CD1c-positive myeloid dendritic cell (primary cell): Measurements from ENCODE around the gene AK5.

Source experiments
- DNase-seq: peaks from one replicate; pipeline ENCODE4 v3.0.0-alpha.2; 2016; ENCODE audit errors: extremely low spot score

The AK5 gene

DNA sequence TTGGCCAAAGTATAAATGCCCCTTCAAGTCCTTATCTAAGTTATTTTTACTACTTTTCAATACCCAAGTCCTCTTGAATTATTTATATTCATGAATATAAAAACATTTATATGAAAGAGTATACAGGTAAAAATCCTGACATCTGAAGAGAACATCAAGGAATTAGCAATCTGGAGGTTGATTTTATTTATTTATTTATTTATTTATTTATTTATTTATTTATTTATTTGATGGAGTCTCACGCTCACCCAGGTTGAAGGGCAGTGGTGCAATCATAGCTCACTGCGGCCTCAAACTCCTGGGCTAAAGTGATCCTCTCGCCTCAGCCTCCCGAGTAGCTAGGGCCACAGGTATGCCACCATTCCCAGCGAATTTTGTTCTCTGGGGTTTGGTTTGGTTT, 307.4 kb downstream of the AK5 start:
- DNase-seq, result no peak

DNA sequence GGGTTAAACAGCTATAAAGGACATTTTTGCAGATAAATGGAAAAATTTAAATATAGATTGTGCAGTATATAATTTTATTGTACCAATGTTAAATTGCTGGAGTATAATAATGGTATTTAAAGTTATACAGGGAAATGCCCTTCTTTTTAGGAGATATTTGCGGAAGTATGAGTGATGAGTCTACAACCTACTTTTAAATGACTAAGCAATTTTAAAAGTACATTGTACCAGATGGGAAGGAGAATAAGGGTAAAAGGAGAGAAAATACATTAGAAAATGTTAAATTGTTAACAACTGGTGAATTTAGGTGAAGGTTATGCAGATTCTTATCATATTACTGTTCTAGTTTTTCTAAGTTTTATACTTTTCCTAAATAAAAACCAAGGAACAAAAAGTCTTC, 308.8 kb downstream of the AK5 start:
- peak; percentile 28 for DNase-seq

- no peak for DNase-seq
These were observed 311.1 kb downstream of the AK5 start for GRCh38 chr1:77592906-77593305.

DNA sequence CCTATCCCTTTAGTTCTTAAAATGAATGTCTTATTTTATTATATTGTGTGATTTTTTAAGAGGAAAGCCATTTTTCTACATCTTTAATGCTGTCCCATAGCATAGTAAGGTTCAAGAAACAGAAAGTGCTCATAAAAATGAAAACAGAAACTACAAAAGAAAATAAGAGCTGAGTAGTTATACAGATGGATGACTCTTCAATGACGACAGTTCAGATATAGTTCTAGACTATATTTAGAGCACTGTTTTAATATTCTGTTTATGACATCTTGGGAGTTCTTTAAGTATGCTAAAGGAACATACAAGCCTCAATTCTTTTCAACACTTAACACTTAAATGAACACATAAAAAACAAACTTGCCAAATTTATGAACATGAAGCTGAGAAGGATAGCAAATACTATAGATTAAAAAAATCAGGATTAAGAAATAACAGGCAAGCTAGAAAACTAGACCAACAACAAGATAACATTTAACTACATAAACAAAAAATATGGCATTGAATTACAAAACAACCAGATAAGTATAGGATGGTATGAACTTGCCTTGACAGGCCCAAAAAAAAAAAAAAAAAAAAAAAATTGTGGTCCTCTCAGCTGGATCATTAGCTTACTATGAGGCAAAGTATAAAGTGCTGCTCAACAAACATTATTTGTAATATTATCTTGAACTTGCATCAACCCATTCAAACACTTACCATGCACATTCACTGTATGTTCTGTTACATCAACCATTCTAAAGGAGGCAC, 312.7 kb downstream of the AK5 start:
- no peak for DNase-seq

DNA sequence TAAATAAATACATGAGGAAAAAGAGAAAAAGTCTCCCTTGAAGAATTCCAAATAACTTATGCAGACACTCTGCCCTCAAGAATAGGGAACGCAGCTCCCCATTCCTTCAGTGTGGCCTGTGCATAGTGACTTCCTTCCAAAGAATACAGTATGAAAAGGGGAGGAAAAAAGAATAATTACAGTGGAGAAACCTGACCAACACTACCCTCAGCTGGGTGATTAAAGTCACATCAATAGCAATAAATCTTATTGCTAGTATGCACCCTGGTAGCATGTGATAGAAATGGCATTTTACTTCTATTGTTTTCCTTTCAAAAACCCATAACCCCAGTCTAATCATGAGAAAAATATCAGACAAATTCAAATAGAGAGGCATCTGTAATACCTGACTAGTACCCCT, 315.5 kb downstream of the AK5 start:
- no peak for DNase-seq

DNA sequence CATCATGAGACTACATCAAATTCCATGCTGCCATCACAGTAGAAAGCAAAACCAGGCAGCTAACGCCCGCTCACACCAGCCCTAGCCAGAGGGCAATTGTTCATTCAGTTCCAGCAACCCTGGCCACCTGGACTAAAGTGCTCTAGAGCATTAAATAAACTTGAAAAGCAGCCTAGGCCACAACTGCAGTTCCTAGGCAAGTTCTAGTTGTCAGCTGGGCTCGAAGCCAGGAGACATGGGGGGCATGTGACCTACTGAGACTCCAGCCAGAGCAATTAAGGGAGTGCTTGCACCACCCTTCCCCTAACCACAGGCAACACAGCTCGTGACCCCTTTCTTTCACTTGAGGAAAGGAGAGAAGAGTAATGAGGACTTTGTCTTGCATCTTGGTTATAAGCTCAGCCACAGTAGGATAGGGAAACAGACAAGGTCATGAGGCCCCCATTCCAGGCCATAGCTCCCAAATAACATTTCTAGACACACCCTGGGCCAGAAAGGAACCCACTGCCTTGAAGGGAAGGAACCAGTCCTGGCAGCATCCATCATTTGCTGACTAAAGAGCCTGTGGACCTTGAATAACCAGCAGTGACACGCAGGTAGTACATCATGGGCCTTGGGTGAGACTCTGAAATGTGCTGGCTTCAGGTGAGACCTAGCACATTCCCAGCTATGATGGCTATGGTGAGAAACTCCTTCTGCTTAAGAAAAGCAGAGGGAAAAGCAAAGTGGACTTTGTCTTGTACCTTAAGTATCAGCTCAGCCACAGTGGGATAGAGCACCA, 323.6 kb downstream of the AK5 start:
- no peak for DNase-seq

GRCh38 chr1:77608893-77609292, 327.1 kb downstream of the AK5 start:
- DNase-seq, result no peak
